Fibroblast of lung (primary cell): ENCODE data around the gene PDSS2. TPM values are rescaled to one million over a fixed set of nuclear protein-coding genes. Genes with fewer than 3 reads are reported as not detected.
"Not testable (repeated sequence)": the region's sequence is repeated elsewhere in the genome, so short reads cannot be mapped to it uniquely, and the experiment has no call there.

Source experiments
- DNase-seq, 2 donors: peaks; one replicate each; pipeline versions ENCODE4 v3.0.0 to v3.0.0-alpha.2; 2010; ENCODE audit warnings: low read depth in 2 of 2
- H2AFZ ChIP-seq: 2 replicates; pipeline ENCODE4 v1.5.1; 2012; ENCODE audit warnings: low read length, control low read depth, inconsistent platforms
- H3K27ac ChIP-seq: 2 replicates; pipeline ENCODE4 v1.5.1; 2011; ENCODE audit warnings: low read length, control low read depth; ENCODE audit not compliant: insufficient read depth
- H3K27me3 ChIP-seq: 2 replicates; pipeline ENCODE4 v1.5.1; 2011; ENCODE audit warnings: mild to moderate bottlenecking, low read length; ENCODE audit not compliant: control insufficient read depth, insufficient read depth
- H3K36me3 ChIP-seq: 2 replicates; pipeline ENCODE4 v1.5.1; 2011; ENCODE audit warnings: low read length; ENCODE audit not compliant: control insufficient read depth, insufficient read depth
- H3K4me1 ChIP-seq: 2 replicates; pipeline ENCODE4 v1.5.1; 2011; ENCODE audit warnings: low read length; ENCODE audit not compliant: control insufficient read depth, insufficient read depth; ENCODE audit errors: extremely low read depth
- H3K4me2 ChIP-seq: 2 replicates; pipeline ENCODE4 v1.5.1; 2011; ENCODE audit warnings: low read length, control low read depth; ENCODE audit not compliant: insufficient read depth; ENCODE audit errors: extremely low read depth
- H3K4me3 ChIP-seq, 4 experiments: fragments of 200-600 bp in 1 of 4; sonication (generic) in 1 of 4; replicated peaks in 1 of 4; 2 replicates each; pipeline ENCODE4 v1.5.1; 2011 to 2016; ENCODE audit warnings: low read length in 4 of 4, low read depth in 3 of 4, mild to moderate bottlenecking in 3 of 4, control low read depth in 2 of 4, inconsistent platforms in 1 of 4, mixed read lengths in 1 of 4; ENCODE audit not compliant: insufficient read depth in 1 of 4; ENCODE audit errors: control extremely low read depth in 1 of 4
- H3K79me2 ChIP-seq: 2 replicates; pipeline ENCODE4 v1.5.1; 2012; ENCODE audit warnings: mild to moderate bottlenecking, low read length, inconsistent platforms; ENCODE audit not compliant: control insufficient read depth, insufficient read depth
- H3K9ac ChIP-seq: 2 replicates; pipeline ENCODE4 v1.5.1; 2011; ENCODE audit warnings: mild to moderate bottlenecking, low read length, control low read depth; ENCODE audit not compliant: insufficient read depth
- H3K9me3 ChIP-seq: 2 replicates; pipeline ENCODE4 v1.5.1; 2012; ENCODE audit warnings: low read depth, low read length; ENCODE audit not compliant: control insufficient read depth, insufficient read depth
- H4K20me1 ChIP-seq: 2 replicates; pipeline ENCODE4 v1.5.1; 2011; ENCODE audit warnings: low read length; ENCODE audit not compliant: control insufficient read depth, insufficient read depth; ENCODE audit errors: extremely low read depth
- CTCF ChIP-seq, 2 donors: IDR thresholded peaks in 1 of 2; conservative IDR thresholded peaks in 1 of 2; 1 replicate in 1 of 2; 2 replicates in 1 of 2; pipeline ENCODE4 v1.5.1; 2011 to 2012; ENCODE audit warnings: low read length in 2 of 2, control low read depth in 1 of 2, inconsistent platforms in 1 of 2, low read depth in 1 of 2, mild to moderate bottlenecking in 1 of 2
- EZH2 ChIP-seq: IDR thresholded peaks from 2 replicates; pipeline ENCODE4 v1.5.1; 2012; ENCODE audit warnings: low read length, control low read depth, mild to moderate bottlenecking; ENCODE audit errors: missing control alignments
- polyA plus RNA-seq, 2 donors: library from polyadenylated mRNA; depleted of rRNA in 1 of 2; stranded (reverse) in 1 of 2; unstranded in 1 of 2; fragments of >200 nt; gene quantifications; 2 replicates each; pipeline ENCODE4 v1.2.1, GENCODE V29; 2011 to 2012; ENCODE audit warnings: missing spikeins in 1 of 2
- total RNA-seq: library from RNA; depleted of rRNA; stranded (reverse); fragments of >200 nt; gene quantifications from 2 replicates; pipeline ENCODE4 v1.2.1, GENCODE V29; 2014

The PDSS2 gene
- total and polyA plus RNA-seq, 2 donors (not counting 1 experiment from before 2014, with no cell fraction given): 12.1 to 13.8 TPM

- no peaks in the 10 kb centered on the region for H3K9me3 ChIP-seq
Measured at GRCh38 chr6:107284805-107285204, 174.6 kb downstream of the PDSS2 start.

DNA sequence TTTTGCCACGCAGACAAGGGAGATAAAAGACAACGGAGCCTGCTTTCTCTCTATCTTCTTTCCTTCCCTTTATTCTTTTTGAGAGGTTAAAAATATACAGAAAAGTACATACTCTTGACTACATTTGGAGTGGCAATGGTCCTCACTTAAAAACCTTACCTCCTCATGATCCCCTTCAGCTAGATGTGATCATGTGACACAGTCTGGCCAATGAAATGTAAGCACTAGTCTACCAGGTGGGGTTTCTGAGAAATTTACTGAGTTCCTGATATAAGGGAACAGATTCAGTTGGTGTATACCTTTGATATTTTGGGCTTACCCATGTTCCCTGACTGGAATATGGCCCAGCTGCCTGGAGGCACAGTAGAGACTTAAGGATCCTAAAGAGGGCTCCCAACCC, 178.6 kb downstream of the PDSS2 start:
- H3K36me3 ChIP-seq: no peaks in the 10 kb centered on the region
- no peaks in the 10 kb centered on the region for H3K27me3 ChIP-seq
- TF ChIP-seq CTCF (conservative IDR thresholded peaks at IDR 0.05 in 1 of 2, IDR thresholded peaks at IDR 0.05 in 1 of 2; ENCODE audit: low read depth in 1 of 2, low read length in 2 of 2) (no peak), EZH2 (no peak)
- no peak overlapping the region for H3K4me3 ChIP-seq
- no peak overlapping the region for H3K4me2 ChIP-seq
- no peaks in the 10 kb centered on the region for H3K9me3 ChIP-seq
- no peaks in the 10 kb centered on the region for H3K4me1 ChIP-seq
- no peak for DNase-seq
- no peaks in the 10 kb centered on the region for H3K79me2 ChIP-seq
- no peak overlapping the region for H3K9ac ChIP-seq
- no peaks in the 10 kb centered on the region for H4K20me1 ChIP-seq
- H2AFZ ChIP-seq: no peak overlapping the region
- no peak overlapping the region for H3K27ac ChIP-seq

More at GRCh38 chr6:107284805-107285204, 174.6 kb downstream of the PDSS2 start:
- Histone ChIP-seq H2AFZ (no peak overlapping the region), H3K36me3 (no peaks in the 10 kb centered on the region), H3K4me2 (no peak overlapping the region), H3K4me1 (no peaks in the 10 kb centered on the region), H3K9ac (no peak overlapping the region), H3K27me3 (no peaks in the 10 kb centered on the region), H3K79me2 (no peaks in the 10 kb centered on the region), H3K4me3 (no peak overlapping the region), H4K20me1 (no peaks in the 10 kb centered on the region), H3K27ac (no peak overlapping the region)
- TF ChIP-seq EZH2 (no peak), CTCF (conservative IDR thresholded peaks at IDR 0.05 in 1 of 2, IDR thresholded peaks at IDR 0.05 in 1 of 2; ENCODE audit: low read depth in 1 of 2, low read length in 2 of 2) (no peak)
- no peak for DNase-seq

- not testable (repeated sequence) for H3K9me3 ChIP-seq, H3K9ac ChIP-seq, H3K27ac ChIP-seq, H3K4me2 ChIP-seq, H3K36me3 ChIP-seq, DNase-seq, H3K79me2 ChIP-seq, H4K20me1 ChIP-seq, H2AFZ ChIP-seq, H3K4me1 ChIP-seq, H3K27me3 ChIP-seq, H3K4me3 ChIP-seq
Measured at GRCh38 chr6:107280001-107280400, 179.4 kb downstream of the PDSS2 start.
